ENCODE measurements around the gene JPH2.

Gene JPH2

DNA sequence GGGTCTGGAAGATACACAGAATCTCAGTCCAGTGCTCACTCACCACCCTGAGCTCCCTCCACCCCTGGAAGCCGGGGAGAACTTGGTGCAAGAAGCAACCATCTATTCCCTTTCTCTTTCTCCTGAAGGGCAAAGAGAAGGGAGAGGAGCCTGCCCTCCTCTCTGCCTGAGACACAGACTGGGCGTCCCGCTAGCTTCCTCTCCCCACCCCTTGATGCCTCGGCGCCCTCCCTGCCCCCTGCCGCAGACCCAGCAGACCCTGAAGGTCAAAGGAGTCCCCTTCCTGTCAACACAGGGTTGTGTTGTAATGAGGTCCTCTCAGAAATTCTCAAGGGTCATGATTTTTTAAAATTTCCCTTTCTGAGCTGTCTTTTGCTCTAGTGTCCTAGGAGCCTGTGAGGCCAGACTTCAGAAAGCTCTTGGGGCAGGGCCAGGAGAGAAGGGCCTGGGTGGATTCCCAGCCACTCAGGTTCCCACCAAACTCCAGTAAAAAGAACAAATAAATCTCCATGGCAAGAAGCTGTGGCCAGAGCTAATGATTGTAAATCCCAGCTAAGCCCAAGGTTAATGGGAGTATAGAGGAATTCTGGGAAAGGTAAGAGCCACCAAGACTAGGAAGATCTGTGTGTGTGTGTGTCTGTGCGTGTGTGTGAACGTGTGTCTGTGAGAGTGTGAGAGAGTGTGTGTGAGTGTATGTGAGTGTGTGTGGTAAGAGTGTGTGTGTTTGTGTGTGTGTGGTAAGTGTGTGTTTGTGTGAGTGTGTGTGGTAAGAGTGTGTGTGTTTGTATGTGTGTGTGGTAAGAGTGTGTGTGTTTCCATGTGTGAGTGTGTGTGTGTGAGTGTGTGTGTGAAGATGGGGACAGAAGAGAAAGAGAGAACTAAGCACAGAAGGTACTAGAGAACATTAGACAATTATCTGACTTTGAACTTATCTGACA, 1.1 kb upstream of the JPH2 start:
- TF ChIP-seq, protein P1, sequence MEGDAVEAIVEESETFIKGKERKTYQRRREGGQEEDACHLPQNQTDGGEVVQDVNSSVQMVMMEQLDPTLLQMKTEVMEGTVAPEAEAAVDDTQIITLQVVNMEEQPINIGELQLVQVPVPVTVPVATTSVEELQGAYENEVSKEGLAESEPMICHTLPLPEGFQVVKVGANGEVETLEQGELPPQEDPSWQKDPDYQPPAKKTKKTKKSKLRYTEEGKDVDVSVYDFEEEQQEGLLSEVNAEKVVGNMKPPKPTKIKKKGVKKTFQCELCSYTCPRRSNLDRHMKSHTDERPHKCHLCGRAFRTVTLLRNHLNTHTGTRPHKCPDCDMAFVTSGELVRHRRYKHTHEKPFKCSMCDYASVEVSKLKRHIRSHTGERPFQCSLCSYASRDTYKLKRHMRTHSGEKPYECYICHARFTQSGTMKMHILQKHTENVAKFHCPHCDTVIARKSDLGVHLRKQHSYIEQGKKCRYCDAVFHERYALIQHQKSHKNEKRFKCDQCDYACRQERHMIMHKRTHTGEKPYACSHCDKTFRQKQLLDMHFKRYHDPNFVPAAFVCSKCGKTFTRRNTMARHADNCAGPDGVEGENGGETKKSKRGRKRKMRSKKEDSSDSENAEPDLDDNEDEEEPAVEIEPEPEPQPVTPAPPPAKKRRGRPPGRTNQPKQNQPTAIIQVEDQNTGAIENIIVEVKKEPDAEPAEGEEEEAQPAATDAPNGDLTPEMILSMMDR (IDR thresholded peaks at IDR 0.05; ENCODE audit: low read depth, low read length, missing control alignments): no peak
- no peak overlapping the region for H3K4me3 ChIP-seq (ENCODE audit: low read depth, low read length)
- DNase-seq (ENCODE audit: low read depth): no peak

DNA sequence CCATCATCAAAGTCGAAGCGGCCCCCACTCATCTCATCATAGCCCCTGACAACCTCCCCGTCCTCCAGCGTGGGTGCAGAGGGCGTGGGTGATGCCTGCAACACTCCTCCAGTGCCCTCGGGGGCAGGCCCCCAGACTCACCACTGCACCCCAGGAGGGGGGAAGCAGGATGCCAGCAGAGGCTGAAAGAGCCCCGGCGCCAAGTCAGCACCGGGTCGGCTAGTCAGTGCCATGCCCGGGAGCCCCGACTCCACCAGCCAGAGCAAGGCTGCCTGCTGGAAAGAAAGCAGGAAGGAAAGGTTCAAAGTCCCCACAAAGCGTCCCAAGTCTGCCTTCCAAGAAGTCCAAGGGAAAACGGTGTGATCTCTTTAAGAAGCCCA, 324 bp downstream of the JPH2 start:
- TF ChIP-seq, protein P1 (IDR thresholded peaks at IDR 0.05; ENCODE audit: low read depth, low read length, missing control alignments): no peak
- no peak for DNase-seq (ENCODE audit: low read depth)
- H3K4me3 ChIP-seq (ENCODE audit: low read depth, low read length): no peak overlapping the region

DNA sequence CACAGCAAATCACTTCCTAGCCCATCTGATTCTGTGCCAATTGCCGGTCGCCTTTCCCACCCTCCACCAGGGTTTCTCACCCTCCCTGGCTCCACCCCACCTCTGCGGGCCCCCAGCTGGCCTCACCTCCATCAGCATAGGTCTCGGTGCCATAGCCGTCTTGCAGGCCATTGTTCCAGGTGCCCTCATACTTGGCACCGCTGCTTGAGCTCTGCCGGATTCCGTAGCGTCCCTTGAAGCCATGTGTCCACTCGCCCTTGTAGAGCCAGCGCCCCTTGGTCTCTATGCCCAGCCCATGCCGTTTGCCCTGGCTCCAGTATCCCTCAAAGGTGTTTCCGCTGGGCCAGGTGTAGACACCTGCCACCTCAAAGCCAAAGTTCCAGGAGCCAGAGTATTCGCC, 787 bp downstream of the JPH2 start:
- no peak overlapping the region for H3K4me3 ChIP-seq (ENCODE audit: low read depth, low read length)

DNA sequence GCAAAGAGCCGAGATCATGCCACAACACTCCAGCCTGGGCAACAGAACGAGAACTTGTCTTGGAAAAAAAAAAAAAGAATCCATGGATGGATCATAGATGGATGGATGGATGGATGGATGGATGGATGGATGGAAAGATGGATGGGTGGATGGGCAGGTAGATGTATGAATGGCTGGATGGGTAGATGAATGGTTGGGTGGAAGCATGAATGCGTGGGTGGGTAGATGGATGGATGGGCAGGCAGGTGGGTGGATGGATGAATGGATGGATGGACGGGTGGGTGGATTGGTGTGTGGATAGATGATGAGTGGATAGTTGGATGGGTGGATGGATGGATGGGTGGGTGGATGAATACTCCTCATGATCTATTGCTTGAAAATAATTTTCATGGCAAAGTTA, 1.4 kb downstream of the JPH2 start:
- TF ChIP-seq, protein P1 (IDR thresholded peaks at IDR 0.05; ENCODE audit: low read depth, low read length, missing control alignments): no peak

More for the DNA sequence above, 787 bp downstream of the JPH2 start:
- DNase-seq (ENCODE audit: low read depth): no peak
- TF ChIP-seq, protein P1 (IDR thresholded peaks at IDR 0.05; ENCODE audit: low read depth, low read length, missing control alignments): no peak

DNA sequence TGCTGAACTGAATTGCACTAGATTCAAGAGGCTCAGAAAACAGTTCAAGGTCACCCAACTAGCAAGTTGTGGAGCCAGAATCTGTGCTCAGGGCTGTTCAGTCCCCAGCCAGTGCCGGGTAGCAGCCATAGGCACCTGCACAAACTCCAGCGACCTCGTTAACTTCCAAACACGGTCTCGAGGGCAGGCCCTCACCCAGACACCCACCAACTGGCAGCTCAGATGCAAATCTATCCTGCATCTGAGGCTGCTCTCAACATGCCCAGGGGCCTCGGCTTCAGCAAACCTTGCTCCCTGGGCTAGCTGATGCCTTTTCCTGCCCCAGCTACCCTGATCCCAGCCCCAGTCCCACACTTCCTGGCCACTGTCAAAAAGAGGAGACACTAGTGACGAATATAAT, 3.7 kb downstream of the JPH2 start:
- DNase-seq (ENCODE audit: low read depth): no peak
- no peak overlapping the region for H3K4me3 ChIP-seq (ENCODE audit: low read depth, low read length)
- TF ChIP-seq, protein P1 (IDR thresholded peaks at IDR 0.05; ENCODE audit: low read depth, low read length, missing control alignments): no peak

More for the DNA sequence above, 1.4 kb downstream of the JPH2 start:
- no peak for DNase-seq (ENCODE audit: low read depth)
- no peak overlapping the region for H3K4me3 ChIP-seq (ENCODE audit: low read depth, low read length)

DNA sequence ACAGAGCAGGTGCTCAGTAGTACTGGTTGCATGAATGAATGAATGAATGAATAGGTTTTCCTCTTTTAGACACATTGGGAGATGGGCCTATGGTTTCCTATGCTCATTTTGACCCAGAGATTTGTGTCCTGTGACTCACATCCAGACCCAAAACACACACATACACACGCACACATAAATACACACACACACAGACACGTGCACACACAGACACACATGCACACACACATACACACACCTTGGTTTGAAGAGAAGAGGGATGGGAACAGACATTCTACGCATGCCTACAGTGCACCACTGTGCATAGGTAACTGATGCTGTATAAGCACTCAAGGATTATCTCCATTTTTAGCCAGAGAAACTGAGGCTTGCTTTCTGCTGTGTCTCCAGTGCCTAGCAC, 4.1 kb downstream of the JPH2 start:
- H3K4me3 ChIP-seq (ENCODE audit: low read depth, low read length): no peak overlapping the region
- DNase-seq (ENCODE audit: low read depth): no peak
- TF ChIP-seq, protein P1 (IDR thresholded peaks at IDR 0.05; ENCODE audit: low read depth, low read length, missing control alignments): no peak

Measured in GM12864 (cell line).